ENCODE results near the gene GPD2. TPM values are rescaled to one million over a fixed set of nuclear protein-coding genes. Genes with fewer than 3 reads are reported as not detected.

Gene GPD2
- total and polyA plus RNA-seq, 2 donors (not counting 1 experiment from before 2014, with no cell fraction given) = 5.1 to 26.8 TPM

GRCh38 chr2:156539086-156539860 is 103.1 kb downstream of the GPD2 start:
- Histone ChIP-seq H3K9ac (ENCODE audit: low read length) (no peak overlapping the region), H3K4me2 (replicated peaks; ENCODE audit: low read depth, low read length, poor library complexity, severe bottlenecking) (no peak overlapping the region), H3K9me3 (ENCODE audit: control extremely low read depth in 1 of 3, control insufficient read depth in 2 of 3, insufficient read depth in 1 of 3, low read length in 2 of 3) (peaks cover 0 to 1% (median 0%) of the 10 kb centered on the region in 3 donors), H3K27me3 (replicated peaks in 1 of 4; ENCODE audit: control extremely low read depth in 1 of 4, control insufficient read depth in 3 of 4, insufficient read depth in 4 of 4, low read length in 3 of 4) (no peaks in the 10 kb centered on the region), H3K36me3 (replicated peaks in 1 of 2; ENCODE audit: control extremely low read depth in 1 of 2, control insufficient read depth in 1 of 2, extremely low read depth in 1 of 2, insufficient read depth in 2 of 2, low read length in 1 of 2) (peaks cover 0 to 2% of the 10 kb centered on the region in 2 experiments), H3K79me2 (ENCODE audit: control insufficient read depth, insufficient read depth, low read length) (peaks cover 5% of the 10 kb centered on the region), H3K4me3 (ENCODE audit: control extremely low read depth in 1 of 5, extremely low read depth in 1 of 5, insufficient read depth in 1 of 5, low read depth in 2 of 5, low read length in 4 of 5) (no peak overlapping the region), H4K20me1 (ENCODE audit: control insufficient read depth, insufficient read depth, low read length, poor library complexity, severe bottlenecking) (no peaks in the 10 kb centered on the region), H3K4me1 (ENCODE audit: control insufficient read depth in 2 of 2, insufficient read depth in 2 of 2, low read length in 2 of 2) (peaks cover 3 to 7% of the 10 kb centered on the region in 2 donors), H2AFZ (ENCODE audit: insufficient read depth, low read depth, low read length, poor library complexity, severe bottlenecking) (no peak overlapping the region), H3K27ac (ENCODE audit: low read length in 2 of 2) (no peak overlapping the region)
- TF ChIP-seq EZH2 (IDR thresholded peaks at IDR 0.05; ENCODE audit: borderline replicate concordance, insufficient read depth, low read depth, low read length, poor library complexity, severe bottlenecking) (no peak), CTCF (IDR thresholded peaks at IDR 0.05) (no peak)
- Mint-ChIP-seq H3K4me1 (peaks cover 32% of the 10 kb centered on the region), H3K4me3 (no peak overlapping the region), H3K27ac (no peak overlapping the region), H3K9me3 (ENCODE audit: insufficient read depth) (no peaks in the 10 kb centered on the region), H3K27me3 (no peaks in the 10 kb centered on the region)
- 100% methylated on average over 2 of the region's 4 CpGs for WGBS (ENCODE audit: insufficient coverage)
- intact Hi-C loops (cut with micrococcal nuclease) = no loop called here
- ChIA-PET POLR2A (no interaction called here), CTCF (interaction anchor here (0.9 to 2.3 kb wide), 2 partner anchors 35 to 204 kb away, joined by 3 to 5 read pairs; no protein-coding TSS in a partner anchor)
- ATAC-seq (ENCODE audit: low read depth) (no peak), DNase-seq (no peak)

- H3K9me3 Mint-ChIP-seq (ENCODE audit: insufficient read depth) = no peaks in the 10 kb centered on the region
- no peak overlapping the region for H3K27ac Mint-ChIP-seq
- intact Hi-C loops (cut with micrococcal nuclease) = no loop called here
- Histone ChIP-seq H3K27ac (ENCODE audit: low read length in 2 of 2) (no peak overlapping the region), H3K9ac (ENCODE audit: low read length) (no peak overlapping the region), H3K9me3 (ENCODE audit: control extremely low read depth in 1 of 3, control insufficient read depth in 2 of 3, insufficient read depth in 1 of 3, low read length in 2 of 3) (peaks cover 0 to 1% (median 0%) of the 10 kb centered on the region in 3 donors), H4K20me1 (ENCODE audit: control insufficient read depth, insufficient read depth, low read length, poor library complexity, severe bottlenecking) (no peaks in the 10 kb centered on the region), H3K4me3 (ENCODE audit: control extremely low read depth in 1 of 5, extremely low read depth in 1 of 5, insufficient read depth in 1 of 5, low read depth in 2 of 5, low read length in 4 of 5) (no peak overlapping the region), H3K79me2 (ENCODE audit: control insufficient read depth, insufficient read depth, low read length) (no peaks in the 10 kb centered on the region), H3K4me1 (ENCODE audit: control insufficient read depth in 2 of 2, insufficient read depth in 2 of 2, low read length in 2 of 2) (peaks cover 3 to 7% of the 10 kb centered on the region in 2 donors), H2AFZ (ENCODE audit: insufficient read depth, low read depth, low read length, poor library complexity, severe bottlenecking) (no peak overlapping the region), H3K4me2 (replicated peaks; ENCODE audit: low read depth, low read length, poor library complexity, severe bottlenecking) (no peak overlapping the region), H3K27me3 (replicated peaks in 1 of 4; ENCODE audit: control extremely low read depth in 1 of 4, control insufficient read depth in 3 of 4, insufficient read depth in 4 of 4, low read length in 3 of 4) (no peaks in the 10 kb centered on the region), H3K36me3 (replicated peaks in 1 of 2; ENCODE audit: control extremely low read depth in 1 of 2, control insufficient read depth in 1 of 2, extremely low read depth in 1 of 2, insufficient read depth in 2 of 2, low read length in 1 of 2) (peaks cover 2% of the 10 kb centered on the region in 2 experiments)
- H3K4me1 Mint-ChIP-seq = peaks cover 32% of the 10 kb centered on the region
- no peaks in the 10 kb centered on the region for H3K27me3 Mint-ChIP-seq
- ChIA-PET CTCF (interaction anchor here (0.6 to 1.1 kb wide), 2 partner anchors 205 to 206 kb away, joined by 3 read pairs; no protein-coding TSS in a partner anchor), POLR2A (no interaction called here)
- no CpG with 5 or more reads among the region's 1 CpG for WGBS (ENCODE audit: insufficient coverage)
- ATAC-seq (ENCODE audit: low read depth) (no peak), DNase-seq (no peak)
- TF ChIP-seq CTCF (IDR thresholded peaks at IDR 0.05) (no peak), EZH2 (IDR thresholded peaks at IDR 0.05; ENCODE audit: borderline replicate concordance, insufficient read depth, low read depth, low read length, poor library complexity, severe bottlenecking) (no peak)
- H3K4me3 Mint-ChIP-seq = no peak overlapping the region
Observed at GRCh38 chr2:156540706-156541105, 104.5 kb downstream of the GPD2 start.
